WTC11 (cell line): ENCODE data around the gene SRGAP1. TPM values are rescaled to one million over a fixed set of nuclear protein-coding genes. Genes with fewer than 3 reads are reported as not detected.

Source experiments
- ATAC-seq: fragments of 200-7000 bp; cut with Tn5 transposase; 2 replicates; pipeline ENCODE4 v1.10.0; 2021; ENCODE audit warnings: mild to moderate bottlenecking, moderate library complexity
- CTCF ChIA-PET: fragments of 300-600 bp; sonication (Branson Sonifier 250); formaldehyde crosslinking; loops from one replicate; lab custom pipeline; 2021; ENCODE audit warnings: antibody characterized with exemption; lab: Charles Lee
- POLR2A ChIA-PET: fragments of 350-600 bp; sonication (Branson Sonifier 250); formaldehyde crosslinking; loops from one replicate; lab custom pipeline; 2021; ENCODE audit warnings: antibody characterized with exemption; lab: Charles Lee
- DNase-seq: peaks from one replicate; pipeline ENCODE4 v3.0.0; 2021; ENCODE audit warnings: low spot score
- H3K27ac Mint-ChIP-seq: 2 replicates; pipeline ENCODE4 v1.8.0; 2021; ENCODE audit warnings: mixed read lengths
- H3K27me3 Mint-ChIP-seq: 2 replicates; pipeline ENCODE4 v1.8.0; 2021; ENCODE audit warnings: low read depth, mild to moderate bottlenecking, moderate library complexity, mixed read lengths
- H3K36me3 Mint-ChIP-seq: 2 replicates; pipeline ENCODE4 v1.8.0; 2021; ENCODE audit warnings: mixed read lengths
- H3K4me1 Mint-ChIP-seq: 2 replicates; pipeline ENCODE4 v1.8.0; 2022; ENCODE audit warnings: mixed read lengths
- H3K4me3 Mint-ChIP-seq: 2 replicates; pipeline ENCODE4 v1.8.0; 2021; ENCODE audit warnings: mild to moderate bottlenecking, moderate library complexity, mixed read lengths
- H3K9me3 Mint-ChIP-seq: 2 replicates; pipeline ENCODE4 v1.8.0; 2021; ENCODE audit warnings: mixed read lengths
- AFF4 ChIP-seq: sonication (generic); formaldehyde crosslinking; IDR thresholded peaks from 2 replicates; pipeline ENCODE4 v1.8.1; 2023; ENCODE audit warnings: mild to moderate bottlenecking, missing genetic modification reagents, borderline replicate concordance
- CREM ChIP-seq: sonication (generic); formaldehyde crosslinking; IDR thresholded peaks from 2 replicates; pipeline ENCODE4 v1.8.1; 2022; ENCODE audit warnings: mild to moderate bottlenecking, missing genetic modification reagents, moderate library complexity
- ELF4 ChIP-seq: sonication (generic); formaldehyde crosslinking; IDR thresholded peaks from 2 replicates; pipeline ENCODE4 v1.8.1; 2022; ENCODE audit warnings: low read depth, mild to moderate bottlenecking, moderate library complexity, missing genetic modification reagents
- ESRRA ChIP-seq: sonication (generic); formaldehyde crosslinking; IDR thresholded peaks from 2 replicates; pipeline ENCODE4 v1.8.1; 2022; ENCODE audit warnings: mild to moderate bottlenecking, missing genetic modification reagents, borderline replicate concordance
- FOXP4 ChIP-seq: sonication (generic); formaldehyde crosslinking; IDR thresholded peaks from 2 replicates; pipeline ENCODE4 v1.8.0; 2022; ENCODE audit warnings: mild to moderate bottlenecking, missing genetic modification reagents
- IRF1 ChIP-seq: sonication (generic); formaldehyde crosslinking; IDR thresholded peaks from 2 replicates; pipeline ENCODE4 v1.8.0; 2023; ENCODE audit warnings: missing genetic modification reagents
- JUN ChIP-seq: sonication (generic); formaldehyde crosslinking; IDR thresholded peaks from 2 replicates; pipeline ENCODE4 v1.8.0; 2023; ENCODE audit warnings: mild to moderate bottlenecking, missing genetic modification reagents
- NFYB ChIP-seq: sonication (generic); formaldehyde crosslinking; conservative IDR thresholded peaks from 2 replicates; pipeline ENCODE4 v1.8.0; 2022; ENCODE audit warnings: low read depth, missing genetic modification reagents
- NR2C2 ChIP-seq: sonication (generic); formaldehyde crosslinking; IDR thresholded peaks from 2 replicates; pipeline ENCODE4 v1.8.0; 2022; ENCODE audit warnings: mild to moderate bottlenecking, missing genetic modification reagents
- OVOL2 ChIP-seq: fragments of 250-450 bp; sonication (Bioruptor Pico); IDR thresholded peaks from 2 replicates; pipeline ENCODE4 v1.9.0; 2021; ENCODE audit warnings: mild to moderate bottlenecking, borderline replicate concordance
- RELA ChIP-seq: sonication (generic); formaldehyde crosslinking; IDR thresholded peaks from 2 replicates; pipeline ENCODE4 v1.8.1; 2022; ENCODE audit warnings: missing genetic modification reagents, mild to moderate bottlenecking, borderline replicate concordance
- SOX15 ChIP-seq: fragments of 250-450 bp; sonication (Bioruptor Pico); IDR thresholded peaks from 2 replicates; pipeline ENCODE4 v1.9.0; 2021; ENCODE audit warnings: mild to moderate bottlenecking
- ZNF121 ChIP-seq: sonication (generic); formaldehyde crosslinking; IDR thresholded peaks from 2 replicates; pipeline ENCODE4 v1.8.0; 2023; ENCODE audit warnings: missing genetic modification reagents
- ZNF416 ChIP-seq: fragments of 250-450 bp; sonication (Bioruptor Pico); IDR thresholded peaks from 2 replicates; pipeline ENCODE4 v1.9.0; 2021; ENCODE audit warnings: mild to moderate bottlenecking, inconsistent platforms
- ZNF512 ChIP-seq: sonication (generic); formaldehyde crosslinking; IDR thresholded peaks from 2 replicates; pipeline ENCODE4 v1.8.1; 2022; ENCODE audit warnings: missing genetic modification reagents, borderline replicate concordance
- total RNA-seq: library from RNA; stranded (reverse); gene quantifications from 3 replicates; pipeline ENCODE4 v1.2.3, GENCODE V29; 2021
- TF ChIP-seq, protein P1 (sequence below): fragments of 250-450 bp; sonication (Bioruptor Pico); conservative IDR thresholded peaks from 2 replicates; pipeline ENCODE4 v1.9.0; 2021; ENCODE audit warnings: mild to moderate bottlenecking
- TF ChIP-seq, protein P2 (sequence below): fragments of 250-450 bp; sonication (Bioruptor Pico); IDR thresholded peaks from 2 replicates; pipeline ENCODE4 v2.1.2; 2022; ENCODE audit warnings: mild to moderate bottlenecking, moderate library complexity
- TF ChIP-seq, protein P3 (sequence below): fragments of 250-450 bp; sonication (Bioruptor Pico); IDR thresholded peaks from 2 replicates; pipeline ENCODE4 v1.9.0; 2021; ENCODE audit warnings: moderate library complexity, mild to moderate bottlenecking, inconsistent platforms, borderline replicate concordance

The SRGAP1 gene
- total RNA-seq, 1 experiment from 2014 or later = 10.3 TPM

DNA sequence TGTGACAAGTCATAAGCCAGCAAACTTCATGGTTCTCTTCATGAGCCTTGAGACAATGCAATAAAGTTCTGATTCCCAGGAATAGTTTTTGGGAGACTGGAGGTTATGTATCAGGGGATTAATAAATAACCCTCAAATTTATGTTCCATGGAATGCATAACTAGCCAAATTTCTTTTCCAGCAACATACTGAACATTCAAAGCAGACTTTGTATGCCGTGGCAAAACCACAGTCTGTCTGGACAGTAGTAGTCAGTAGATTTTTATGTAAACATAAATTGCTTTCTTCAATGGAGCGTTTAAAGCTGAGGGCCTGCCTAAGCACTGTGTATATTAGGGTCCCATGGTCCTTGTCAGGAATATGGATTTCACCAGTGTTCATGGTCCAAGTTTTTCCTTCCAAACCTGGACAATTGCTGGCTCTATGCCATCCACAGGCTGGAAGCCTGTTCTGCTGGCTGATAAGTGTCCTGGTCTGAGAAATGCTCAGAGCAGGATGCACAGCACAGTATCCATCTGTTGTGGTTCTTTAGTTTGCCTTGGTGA, 144.9 kb downstream of the SRGAP1 start (continued):
- TF ChIP-seq JUN (CRISPR knock-in tag) = no peak
- TF ChIP-seq ELF4 = no peak
- no peak for TF ChIP-seq OVOL2 (CRISPR knock-in tag)
- TF ChIP-seq, protein P1, sequence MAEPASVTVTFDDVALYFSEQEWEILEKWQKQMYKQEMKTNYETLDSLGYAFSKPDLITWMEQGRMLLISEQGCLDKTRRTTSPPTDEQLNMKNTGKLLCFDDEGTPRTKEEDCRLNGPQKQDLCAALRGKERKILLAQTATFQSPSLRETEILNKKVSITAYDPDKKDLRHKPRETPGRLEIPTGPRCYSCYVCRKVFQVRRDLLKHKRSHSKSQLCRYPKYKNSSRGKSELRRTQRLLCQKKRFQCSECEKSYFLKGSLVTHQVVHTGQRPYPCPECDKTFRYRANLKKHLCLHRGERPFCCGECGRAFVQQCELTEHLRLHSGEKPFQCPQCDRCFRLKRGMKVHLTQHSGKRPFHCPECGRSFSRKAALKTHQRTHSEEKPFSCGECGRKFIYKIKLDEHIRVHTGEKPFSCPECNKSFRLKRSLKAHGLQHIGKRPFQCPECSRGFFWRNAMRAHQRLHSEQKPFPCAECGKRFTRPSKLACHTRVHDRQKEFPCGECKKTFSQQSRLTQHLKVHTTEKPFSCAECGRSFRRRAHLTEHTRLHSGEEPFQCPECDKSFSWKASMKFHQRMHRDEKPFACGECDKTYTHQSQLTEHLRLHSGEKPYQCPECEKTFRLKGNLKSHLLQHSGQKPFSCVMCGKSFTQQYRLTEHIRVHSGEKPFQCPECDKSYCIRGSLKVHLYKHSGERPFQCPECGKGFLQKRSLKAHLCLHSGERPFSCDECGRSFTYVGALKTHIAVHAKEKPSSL (CRISPR knock-in tag) = no peak
- TF ChIP-seq ESRRA (CRISPR knock-in tag) = no peak
- TF ChIP-seq NR2C2 (CRISPR knock-in tag) = no peak
- TF ChIP-seq ZNF416 = no peak
- TF ChIP-seq AFF4 (CRISPR knock-in tag) = no peak
- TF ChIP-seq SOX15 (CRISPR knock-in tag) = no peak

GRCh38 chr12:63990828-63991547, 146.5 kb downstream of the SRGAP1 start:
- CTCF ChIA-PET = interaction anchor here (0.8 kb wide), 1 partner anchor 191 kb away, joined by 3 read pairs; no protein-coding TSS in a partner anchor
- Mint-ChIP-seq H3K4me3 (no peak overlapping the region), H3K9me3 (no peaks in the 10 kb centered on the region)
- POLR2A ChIA-PET = no interaction called here
- no peak for DNase-seq
- TF ChIP-seq ZNF121 (no peak), JUN (CRISPR knock-in tag) (no peak), RELA (CRISPR knock-in tag) (no peak)
- TF ChIP-seq, protein P2, sequence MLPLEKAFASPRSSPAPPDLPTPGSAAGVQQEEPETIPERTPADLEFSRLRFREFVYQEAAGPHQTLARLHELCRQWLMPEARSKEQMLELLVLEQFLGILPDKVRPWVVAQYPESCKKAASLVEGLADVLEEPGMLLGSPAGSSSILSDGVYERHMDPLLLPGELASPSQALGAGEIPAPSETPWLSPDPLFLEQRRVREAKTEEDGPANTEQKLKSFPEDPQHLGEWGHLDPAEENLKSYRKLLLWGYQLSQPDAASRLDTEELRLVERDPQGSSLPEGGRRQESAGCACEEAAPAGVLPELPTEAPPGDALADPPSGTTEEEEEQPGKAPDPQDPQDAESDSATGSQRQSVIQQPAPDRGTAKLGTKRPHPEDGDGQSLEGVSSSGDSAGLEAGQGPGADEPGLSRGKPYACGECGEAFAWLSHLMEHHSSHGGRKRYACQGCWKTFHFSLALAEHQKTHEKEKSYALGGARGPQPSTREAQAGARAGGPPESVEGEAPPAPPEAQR (CRISPR knock-in tag) = no peak
- TF ChIP-seq, all 79 proteins: peak for 0
- ATAC-seq = no peak
- H3K36me3 Mint-ChIP-seq = 0 out of 2 replicates have a peak, but pooled peaks cover 2% of the 10 kb centered on the region
- no peak overlapping the region for H3K27ac Mint-ChIP-seq
- peaks cover 18% of the 10 kb centered on the region for H3K4me1 Mint-ChIP-seq
- H3K27me3 Mint-ChIP-seq = no peaks in the 10 kb centered on the region

DNA sequence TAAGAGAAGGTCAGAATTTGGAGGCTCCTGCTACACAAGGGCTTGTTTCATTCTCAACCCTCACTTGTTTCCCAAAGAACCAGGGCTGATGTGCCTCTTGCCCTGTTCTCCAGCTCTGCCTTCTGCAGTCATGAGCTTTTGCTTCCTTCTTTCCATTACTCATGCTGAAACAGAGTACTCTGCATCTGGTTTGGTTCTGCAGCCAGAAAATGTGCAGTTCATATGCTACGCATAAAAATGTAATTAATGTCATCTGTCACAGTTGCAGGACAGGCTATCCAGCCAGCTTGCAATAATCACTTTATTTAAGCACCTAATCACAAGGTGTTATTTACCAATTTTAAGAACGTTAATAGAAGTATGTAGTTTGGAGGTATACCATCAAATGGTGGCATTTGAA, 150.2 kb downstream of the SRGAP1 start:
- Mint-ChIP-seq H3K9me3 (no peaks in the 10 kb centered on the region), H3K27ac (no peak overlapping the region), H3K4me3 (no peak overlapping the region), H3K4me1 (peaks cover 24% of the 10 kb centered on the region), H3K36me3 (0 out of 2 replicates have a peak, but pooled peaks cover 2% of the 10 kb centered on the region), H3K27me3 (no peaks in the 10 kb centered on the region)
- DNase-seq = no peak
- no peak for ATAC-seq
- ChIA-PET POLR2A (no interaction called here), CTCF (no interaction called here)
- TF ChIP-seq, protein P3, sequence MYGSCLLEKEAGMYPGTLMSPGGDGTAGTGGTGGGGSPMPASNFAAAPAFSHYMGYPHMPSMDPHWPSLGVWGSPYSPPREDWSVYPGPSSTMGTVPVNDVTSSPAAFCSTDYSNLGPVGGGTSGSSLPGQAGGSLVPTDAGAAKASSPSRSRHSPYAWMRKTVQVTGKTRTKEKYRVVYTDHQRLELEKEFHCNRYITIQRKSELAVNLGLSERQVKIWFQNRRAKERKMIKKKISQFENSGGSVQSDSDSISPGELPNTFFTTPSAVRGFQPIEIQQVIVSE = no peak
- no peak for TF ChIP-seq CREM (CRISPR knock-in tag)
- TF ChIP-seq IRF1 (CRISPR knock-in tag) = no peak
- TF ChIP-seq ZNF512 (CRISPR knock-in tag) = no peak
- TF ChIP-seq FOXP4 (CRISPR knock-in tag) = no peak
- no peak for TF ChIP-seq JUN (CRISPR knock-in tag)
- no peak for TF ChIP-seq ELF4
- TF ChIP-seq NFYB (CRISPR knock-in tag) = no peak
- no peak for TF ChIP-seq SOX15 (CRISPR knock-in tag)
